Activated naive CD4-positive, alpha-beta T cell treated with anti-CD3 and anti-CD28 coated beads, Interleukin-2, amount 50 U/mL, for 16 hours (primary cell): Measurements from ENCODE around the gene TET1.
"Not testable (repeated sequence)": the region's sequence is repeated elsewhere in the genome, so short reads cannot be mapped to it uniquely, and the experiment has no call there.

Source experiments
- DNase-seq: peaks from one replicate; pipeline ENCODE4 v3.0.0-alpha.2; 2020

Gene TET1

GRCh38 chr10:68560186-68560942 is at the start of gene TET1:
Gene TET1, plus strand, starts transcription at chr10:68560337. Its CDS starts 12,002 bp downstream, at chr10:68572339.
- peak; percentile 23 for DNase-seq

- not testable (repeated sequence) for DNase-seq
These were observed 43.9 kb upstream of the TET1 start for GRCh38 chr10:68516216-68516615.

GRCh38 chr10:68516766-68517165 is 43.4 kb upstream of the TET1 start:
- DNase-seq, result no peak

- DNase-seq, result no peak
These were observed 42.9 kb upstream of the TET1 start for GRCh38 chr10:68517188-68517587.

- not testable (repeated sequence) for DNase-seq
These were observed 41.5 kb upstream of the TET1 start for GRCh38 chr10:68518609-68519008.

GRCh38 chr10:68525490-68526038 is 34.6 kb upstream of the TET1 start:
- not testable (repeated sequence) for DNase-seq

- DNase-seq, result no peak
These were observed 33.4 kb upstream of the TET1 start for GRCh38 chr10:68526634-68527307.

- DNase-seq, result no peak
These were observed 23.2 kb upstream of the TET1 start for GRCh38 chr10:68536973-68537372.

- DNase-seq, result no peak
These were observed 22.3 kb upstream of the TET1 start for GRCh38 chr10:68537796-68538195.

GRCh38 chr10:68543004-68543918 is 16.9 kb upstream of the TET1 start:
- DNase-seq, result no peak

GRCh38 chr10:68550747-68551411 is 9.3 kb upstream of the TET1 start:
- DNase-seq, result peak; percentile 24

GRCh38 chr10:68553138-68553537 is 7.0 kb upstream of the TET1 start:
- DNase-seq, result no peak

GRCh38 chr10:68553599-68553998 is 6.5 kb upstream of the TET1 start:
- DNase-seq, result no peak

GRCh38 chr10:68558478-68558877 is 1.7 kb upstream of the TET1 start:
- no peak for DNase-seq

GRCh38 chr10:68559251-68559650 is 886 bp upstream of the TET1 start:
- DNase-seq, result no peak

GRCh38 chr10:68559841-68560185 is 324 bp upstream of the TET1 start:
- no peak for DNase-seq

GRCh38 chr10:68560943-68561864 is 1.1 kb downstream of the TET1 start:
- peak; percentile 13 for DNase-seq

GRCh38 chr10:68561865-68562649 is 1.9 kb downstream of the TET1 start:
- DNase-seq, result no peak

GRCh38 chr10:68562661-68563570 is 2.8 kb downstream of the TET1 start:
- no peak for DNase-seq
